Testis (tissue), 2 donors: ENCODE results near the gene RFX7.

Experiments used
- POLR2A ChIP-seq: fragments of 450-650 bp; IDR thresholded peaks from one replicate; pipeline ENCODE4 v1.6.1; 2017; ENCODE audit warnings: antibody characterized with exemption, mild to moderate bottlenecking, moderate library complexity
- TF ChIP-seq, protein P1 (sequence below), 3 experiments: fragments of 450-650 bp in 2 of 3; fragments of 200-600 bp in 1 of 3; sonication (generic) in 1 of 3; IDR thresholded peaks; one replicate each; pipeline ENCODE4 v1.5.1; 2016 to 2019; ENCODE audit warnings: antibody characterized with exemption in 3 of 3, mild to moderate bottlenecking in 2 of 3, moderate library complexity in 1 of 3

DNA sequence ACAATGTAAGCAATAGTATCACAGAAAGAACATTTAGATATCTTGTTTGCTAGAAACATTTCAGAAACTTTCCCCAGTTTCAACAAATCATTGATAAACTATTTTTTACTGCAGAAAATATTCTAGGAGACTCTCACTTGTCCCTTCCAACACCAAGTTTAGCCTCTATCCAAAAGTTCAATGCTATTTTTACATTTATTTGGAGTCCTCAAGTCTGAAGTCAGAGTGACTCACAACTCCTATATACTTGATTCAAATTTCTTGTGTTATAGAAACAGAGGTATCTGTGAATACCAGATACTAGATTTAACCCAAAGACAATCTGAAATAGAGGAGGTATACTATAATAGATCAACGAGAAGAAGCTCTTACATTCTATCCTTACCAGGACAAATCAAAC is 49.6 kb downstream of the RFX7 start:
- TF ChIP-seq, protein P1, sequence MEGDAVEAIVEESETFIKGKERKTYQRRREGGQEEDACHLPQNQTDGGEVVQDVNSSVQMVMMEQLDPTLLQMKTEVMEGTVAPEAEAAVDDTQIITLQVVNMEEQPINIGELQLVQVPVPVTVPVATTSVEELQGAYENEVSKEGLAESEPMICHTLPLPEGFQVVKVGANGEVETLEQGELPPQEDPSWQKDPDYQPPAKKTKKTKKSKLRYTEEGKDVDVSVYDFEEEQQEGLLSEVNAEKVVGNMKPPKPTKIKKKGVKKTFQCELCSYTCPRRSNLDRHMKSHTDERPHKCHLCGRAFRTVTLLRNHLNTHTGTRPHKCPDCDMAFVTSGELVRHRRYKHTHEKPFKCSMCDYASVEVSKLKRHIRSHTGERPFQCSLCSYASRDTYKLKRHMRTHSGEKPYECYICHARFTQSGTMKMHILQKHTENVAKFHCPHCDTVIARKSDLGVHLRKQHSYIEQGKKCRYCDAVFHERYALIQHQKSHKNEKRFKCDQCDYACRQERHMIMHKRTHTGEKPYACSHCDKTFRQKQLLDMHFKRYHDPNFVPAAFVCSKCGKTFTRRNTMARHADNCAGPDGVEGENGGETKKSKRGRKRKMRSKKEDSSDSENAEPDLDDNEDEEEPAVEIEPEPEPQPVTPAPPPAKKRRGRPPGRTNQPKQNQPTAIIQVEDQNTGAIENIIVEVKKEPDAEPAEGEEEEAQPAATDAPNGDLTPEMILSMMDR (IDR thresholded peaks at IDR 0.05), result no peak
- no peak for TF ChIP-seq POLR2A
